SK-N-SH treated with all-trans-retinoic acid at 6 μM for 48 hours (cell line): ENCODE data around the gene KRTAP4-7.

ENCODE experiments used
- ARNTL ChIP-seq: fragments of 450-650 bp; formaldehyde crosslinking; IDR thresholded peaks from 2 replicates; pipeline ENCODE4 v1.5.0; 2020; ENCODE audit warnings: low read depth, mild to moderate bottlenecking, moderate library complexity, borderline replicate concordance
- ESRRG ChIP-seq: fragments of 250-450 bp; sonication (Bioruptor Pico); IDR thresholded peaks from 2 replicates; pipeline ENCODE4 v1.6.1; 2021; ENCODE audit warnings: mild to moderate bottlenecking
- GLIS3 ChIP-seq: fragments of 250-450 bp; sonication (Bioruptor Pico); IDR thresholded peaks from 2 replicates; pipeline ENCODE4 v1.5.0; 2020; ENCODE audit warnings: mild to moderate bottlenecking, moderate library complexity
- OSR1 ChIP-seq: fragments of 250-450 bp; sonication (Bioruptor Pico); IDR thresholded peaks from 2 replicates; pipeline ENCODE4 v1.8.0; 2022; ENCODE audit warnings: moderate library complexity, mild to moderate bottlenecking, inconsistent platforms
- PPARA ChIP-seq: fragments of 250-450 bp; sonication (Bioruptor Pico); IDR thresholded peaks from 2 replicates; pipeline ENCODE4 v1.5.0; 2020; ENCODE audit warnings: mild to moderate bottlenecking, borderline replicate concordance
- RARB ChIP-seq: fragments of 250-450 bp; sonication (Bioruptor Pico); IDR thresholded peaks from 2 replicates; pipeline ENCODE4 v1.8.0; 2021; ENCODE audit warnings: mild to moderate bottlenecking, moderate library complexity
- ZC3H10 ChIP-seq: fragments of 250-450 bp; sonication (Bioruptor Pico); IDR thresholded peaks from 2 replicates; pipeline ENCODE4 v1.5.1; 2021; ENCODE audit warnings: mild to moderate bottlenecking, moderate library complexity
- ZFP3 ChIP-seq: fragments of 250-450 bp; sonication (Bioruptor Pico); IDR thresholded peaks from 2 replicates; pipeline ENCODE4 v1.5.0; 2020; ENCODE audit warnings: mild to moderate bottlenecking, moderate library complexity
- ZNF565 ChIP-seq: fragments of 450-650 bp; formaldehyde crosslinking; conservative IDR thresholded peaks from 2 replicates; pipeline ENCODE4 v1.5.0; 2020; ENCODE audit warnings: low read depth, mild to moderate bottlenecking, moderate library complexity
- ZNF70 ChIP-seq: fragments of 450-650 bp; formaldehyde crosslinking; IDR thresholded peaks from 2 replicates; pipeline ENCODE4 v1.5.0; 2020; ENCODE audit warnings: mild to moderate bottlenecking, moderate library complexity
- TF ChIP-seq, protein P1 (sequence below): fragments of 250-450 bp; sonication (Bioruptor Pico); IDR thresholded peaks from 2 replicates; pipeline ENCODE4 v1.8.0; 2020; ENCODE audit warnings: mild to moderate bottlenecking, moderate library complexity, borderline replicate concordance
- TF ChIP-seq, protein P2 (sequence below): fragments of 250-450 bp; sonication (Bioruptor Pico); IDR thresholded peaks from 2 replicates; pipeline ENCODE4 v1.5.1; 2020; ENCODE audit warnings: low read depth, mild to moderate bottlenecking, moderate library complexity

DNA sequence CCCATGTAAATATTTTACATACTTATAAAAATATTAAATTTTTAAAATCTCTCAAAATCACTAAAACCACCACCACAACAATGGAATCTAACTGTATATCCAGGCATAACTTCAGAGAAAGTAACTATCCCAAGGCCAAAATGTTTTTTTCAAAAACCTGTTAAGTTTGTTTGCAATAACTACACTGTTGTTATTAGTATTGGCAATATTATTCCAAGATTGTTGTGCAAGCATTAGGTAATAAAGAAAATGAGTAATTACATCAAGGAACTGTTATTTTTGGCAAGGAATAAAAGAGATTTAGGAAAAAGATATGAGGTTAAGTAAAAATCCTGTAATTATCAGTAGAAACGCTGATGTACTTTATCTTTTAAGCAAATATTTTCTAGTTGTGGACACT is 43.4 kb downstream of the KRTAP4-7 start:
- TF ChIP-seq ZC3H10 (CRISPR knock-in tag) (no peak), PPARA (CRISPR knock-in tag) (no peak), ZNF70 (CRISPR knock-in tag) (no peak), ARNTL (no peak), OSR1 (no peak), GLIS3 (no peak), ZFP3 (CRISPR knock-in tag) (no peak), ESRRG (CRISPR knock-in tag) (no peak), ZNF565 (CRISPR knock-in tag) (no peak), RARB (CRISPR knock-in tag) (no peak)
- TF ChIP-seq, protein P1, sequence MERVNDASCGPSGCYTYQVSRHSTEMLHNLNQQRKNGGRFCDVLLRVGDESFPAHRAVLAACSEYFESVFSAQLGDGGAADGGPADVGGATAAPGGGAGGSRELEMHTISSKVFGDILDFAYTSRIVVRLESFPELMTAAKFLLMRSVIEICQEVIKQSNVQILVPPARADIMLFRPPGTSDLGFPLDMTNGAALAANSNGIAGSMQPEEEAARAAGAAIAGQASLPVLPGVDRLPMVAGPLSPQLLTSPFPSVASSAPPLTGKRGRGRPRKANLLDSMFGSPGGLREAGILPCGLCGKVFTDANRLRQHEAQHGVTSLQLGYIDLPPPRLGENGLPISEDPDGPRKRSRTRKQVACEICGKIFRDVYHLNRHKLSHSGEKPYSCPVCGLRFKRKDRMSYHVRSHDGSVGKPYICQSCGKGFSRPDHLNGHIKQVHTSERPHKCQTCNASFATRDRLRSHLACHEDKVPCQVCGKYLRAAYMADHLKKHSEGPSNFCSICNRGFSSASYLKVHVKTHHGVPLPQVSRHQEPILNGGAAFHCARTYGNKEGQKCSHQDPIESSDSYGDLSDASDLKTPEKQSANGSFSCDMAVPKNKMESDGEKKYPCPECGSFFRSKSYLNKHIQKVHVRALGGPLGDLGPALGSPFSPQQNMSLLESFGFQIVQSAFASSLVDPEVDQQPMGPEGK, result no peak
- TF ChIP-seq, protein P2, sequence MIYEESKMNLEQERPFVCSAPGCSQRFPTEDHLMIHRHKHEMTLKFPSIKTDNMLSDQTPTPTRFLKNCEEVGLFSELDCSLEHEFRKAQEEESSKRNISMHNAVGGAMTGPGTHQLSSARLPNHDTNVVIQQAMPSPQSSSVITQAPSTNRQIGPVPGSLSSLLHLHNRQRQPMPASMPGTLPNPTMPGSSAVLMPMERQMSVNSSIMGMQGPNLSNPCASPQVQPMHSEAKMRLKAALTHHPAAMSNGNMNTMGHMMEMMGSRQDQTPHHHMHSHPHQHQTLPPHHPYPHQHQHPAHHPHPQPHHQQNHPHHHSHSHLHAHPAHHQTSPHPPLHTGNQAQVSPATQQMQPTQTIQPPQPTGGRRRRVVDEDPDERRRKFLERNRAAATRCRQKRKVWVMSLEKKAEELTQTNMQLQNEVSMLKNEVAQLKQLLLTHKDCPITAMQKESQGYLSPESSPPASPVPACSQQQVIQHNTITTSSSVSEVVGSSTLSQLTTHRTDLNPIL (CRISPR knock-in tag), result no peak
